22Rv1 (cell line): ENCODE data around the gene PAIP2.
"Not testable (repeated sequence)": the region's sequence is repeated elsewhere in the genome, so short reads cannot be mapped to it uniquely, and the experiment has no call there.

Experiments
- CTCF ChIP-seq: fragments of 450-650 bp; IDR thresholded peaks from 2 replicates; pipeline ENCODE4 v1.5.1; 2017; ENCODE audit warnings: mild to moderate bottlenecking
- ZFX ChIP-seq: fragments of 450-650 bp; IDR thresholded peaks from 2 replicates; pipeline ENCODE4 v1.6.1; 2017; ENCODE audit warnings: antibody characterized with exemption, borderline replicate concordance

GRCh38 chr5:139345442-139345841 is 3.8 kb downstream of the PAIP2 start:
- TF ChIP-seq CTCF, ZFX: not testable (repeated sequence)
